GM19452 (cell line): Measurements from ENCODE around the gene HTT.

Source experiments
- ATAC-seq: cut with Tn5 transposase; IDR thresholded peaks from one replicate; pipeline ENCODE4 v1.9.1; 2021; ENCODE audit not compliant: unreplicated experiment

The HTT gene

DNA sequence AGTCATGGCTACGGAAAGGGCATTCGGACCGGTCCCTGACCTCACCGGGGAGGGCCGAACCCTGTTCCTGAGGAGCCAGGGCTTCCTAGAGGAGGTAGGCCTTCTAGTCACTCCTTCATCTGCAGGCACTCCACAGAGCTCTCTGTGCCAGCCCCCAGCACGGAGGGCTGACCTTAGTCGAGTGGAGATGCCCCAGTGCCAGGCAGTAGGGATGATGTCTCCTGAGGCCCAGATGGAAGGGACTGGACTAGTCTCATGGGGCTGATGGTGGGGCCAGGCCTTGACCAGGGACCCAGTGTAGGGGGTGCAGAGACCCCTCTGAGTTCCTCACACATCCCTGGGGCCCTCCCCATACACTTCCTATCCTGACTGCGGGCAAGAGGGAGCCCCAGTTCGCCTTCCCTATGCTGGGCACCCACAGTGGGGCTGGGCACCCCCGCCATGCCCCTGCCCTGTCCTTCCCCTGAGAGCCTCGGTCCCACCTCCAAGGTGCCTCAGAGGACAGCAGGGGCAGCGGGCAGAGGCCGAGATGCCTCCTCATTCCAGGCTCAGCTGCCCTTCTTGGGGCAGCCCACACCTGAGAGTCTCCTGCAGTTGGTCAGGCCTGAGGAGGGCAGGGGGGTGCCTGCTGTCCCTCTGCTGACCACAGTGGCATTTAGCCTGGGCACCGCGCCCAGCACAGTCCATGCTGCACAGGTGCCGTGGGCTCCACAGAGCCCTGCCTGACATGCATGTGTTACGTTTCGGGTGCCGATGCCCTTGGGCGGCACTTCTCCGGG, 173.1 kb downstream of the HTT start:
- ATAC-seq = no peak

DNA sequence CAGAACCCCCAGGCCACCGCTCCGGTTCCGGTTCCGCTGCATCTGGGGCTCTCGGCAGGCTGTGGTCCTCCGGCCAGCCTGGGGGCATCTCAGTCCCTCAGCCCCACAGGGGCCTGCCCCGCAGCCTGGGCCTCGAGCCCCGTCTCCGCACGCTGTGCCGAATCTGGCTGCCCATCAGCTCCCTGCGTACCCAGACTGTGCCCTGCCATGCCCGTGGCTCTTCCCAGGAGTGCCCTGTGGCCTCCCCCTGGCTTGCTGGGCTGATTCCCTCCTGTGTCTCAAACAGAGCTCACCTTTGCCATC, 173.6 kb downstream of the HTT start:
- no peak for ATAC-seq

DNA sequence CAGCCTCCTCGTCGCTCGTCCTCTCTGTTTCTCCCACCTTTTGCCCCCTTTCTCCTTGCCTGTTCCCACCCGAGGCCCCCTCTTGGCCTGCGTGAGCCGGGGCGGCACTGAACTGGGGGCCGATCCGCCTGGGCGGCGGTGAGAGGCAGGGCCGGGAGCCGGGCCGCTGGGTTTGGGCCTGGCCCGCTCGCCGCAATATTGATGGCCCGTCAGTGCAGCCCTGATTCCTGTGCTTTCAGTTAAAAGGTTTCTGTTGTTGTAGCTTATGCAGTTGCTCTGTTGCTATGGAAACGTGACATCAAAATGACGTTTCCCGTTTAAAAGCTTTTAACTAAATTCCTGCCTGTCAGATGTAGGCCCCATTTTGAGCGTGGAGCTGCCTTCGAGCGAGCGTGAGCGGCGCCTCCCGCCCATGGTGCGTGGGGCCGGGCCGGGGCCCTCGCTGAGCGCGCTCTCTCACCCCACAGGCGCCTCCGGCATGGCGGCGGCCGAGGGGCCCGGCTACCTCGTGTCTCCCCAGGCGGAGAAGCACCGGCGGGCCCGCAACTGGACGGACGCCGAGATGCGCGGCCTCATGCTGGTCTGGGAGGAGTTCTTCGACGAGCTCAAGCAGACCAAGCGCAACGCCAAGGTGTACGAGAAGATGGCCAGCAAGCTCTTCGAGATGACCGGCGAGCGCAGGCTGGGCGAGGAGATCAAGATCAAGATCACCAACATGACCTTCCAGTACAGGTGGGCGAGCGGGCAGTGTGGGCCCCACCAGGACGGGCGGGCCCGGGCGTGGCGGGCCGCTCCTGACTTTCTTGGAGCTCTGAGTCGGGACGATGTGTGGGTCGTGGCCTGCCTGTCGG, 174.6 kb downstream of the HTT start, which contains the start of gene MSANTD1:
TSS of gene MSANTD1 (plus strand) at position 349 of the 851 bp plus-strand sequence. CDS start at position 413, 64 bp downstream.
- no peak for ATAC-seq

GRCh38 chr4:3249711-3250437, 175.4 kb downstream of the HTT start:
- no peak for ATAC-seq

DNA sequence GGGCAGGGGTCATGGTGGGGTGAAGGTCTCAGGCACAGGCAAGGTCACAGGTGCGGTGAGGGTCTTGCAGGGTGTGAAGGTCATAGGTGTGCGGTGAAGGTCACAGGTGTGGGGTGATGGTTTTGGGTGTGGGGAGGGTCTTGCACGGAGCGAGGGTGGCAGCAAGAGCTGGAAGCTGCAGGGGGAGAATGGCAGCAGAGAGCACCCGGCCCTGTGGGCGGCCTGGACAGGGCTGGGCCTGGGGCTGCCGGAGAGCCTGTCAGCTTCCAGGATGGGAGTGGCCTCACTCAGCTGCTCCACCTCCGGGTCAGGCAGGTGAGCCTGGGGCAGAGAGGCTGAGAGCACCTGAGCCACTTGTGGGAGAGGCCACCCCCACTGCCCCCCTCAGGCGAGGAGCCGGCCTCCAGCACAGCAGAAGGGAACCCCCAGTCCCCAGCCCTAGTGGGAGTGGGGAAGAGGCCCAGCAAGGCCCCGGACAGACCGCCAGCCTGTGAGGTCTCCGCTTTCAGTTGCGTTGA, 176.0 kb downstream of the HTT start:
- ATAC-seq = no peak

DNA sequence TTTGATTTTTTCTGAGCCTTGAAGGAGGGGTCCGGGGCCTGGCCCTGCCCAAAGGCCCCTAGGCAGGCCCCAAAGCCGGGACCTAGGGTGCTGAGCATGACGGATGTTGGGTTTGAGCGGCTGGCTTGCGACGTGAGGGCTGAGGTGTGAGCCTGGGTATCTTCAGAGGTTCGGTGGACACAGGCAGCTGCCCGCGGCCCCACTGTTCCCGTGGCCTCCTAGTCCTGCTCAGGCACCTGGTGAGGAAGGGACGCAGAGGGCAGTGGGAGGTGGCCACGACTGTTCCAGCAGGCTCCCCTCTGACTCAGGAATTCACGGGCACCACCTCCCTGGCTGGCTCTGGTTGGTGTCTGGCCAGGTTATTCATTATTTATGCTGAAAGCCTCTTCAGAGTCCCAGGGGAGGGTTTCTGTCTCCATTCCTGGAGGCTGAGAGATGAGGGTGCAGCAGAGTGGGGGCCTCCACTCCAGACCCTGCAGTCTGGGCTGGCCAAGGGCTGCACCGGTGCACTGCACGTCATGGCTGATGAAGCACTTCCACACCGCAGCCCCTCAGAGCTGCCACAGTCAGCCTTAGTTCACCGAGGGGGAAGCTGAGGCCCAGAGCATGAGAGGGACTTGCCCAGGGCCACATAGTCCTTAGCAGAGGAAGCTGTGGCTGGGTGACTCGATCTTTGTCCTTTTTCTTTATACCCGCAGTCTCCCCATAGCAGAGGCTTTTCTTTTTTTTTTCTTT, 176.6 kb downstream of the HTT start:
- no peak for ATAC-seq

- no peak for ATAC-seq
These were observed 177.4 kb downstream of the HTT start for GRCh38 chr4:3251691-3252479.

DNA sequence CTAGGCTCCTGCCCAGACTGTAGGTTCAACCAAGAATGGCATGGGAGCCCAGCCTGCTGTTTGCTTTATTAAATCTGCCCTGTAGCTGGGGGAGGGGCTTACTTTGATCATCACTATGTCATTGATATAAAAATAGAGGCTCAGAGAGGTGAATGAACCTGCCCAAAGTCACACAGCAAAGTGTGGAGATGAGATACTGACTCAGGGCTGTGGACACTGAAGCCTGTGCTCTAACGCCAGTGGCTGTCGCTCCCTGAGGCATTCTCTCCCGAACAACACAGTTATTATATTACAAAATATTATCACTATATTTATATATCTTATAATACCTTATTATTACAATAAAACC, 178.0 kb downstream of the HTT start:
- no peak for ATAC-seq

DNA sequence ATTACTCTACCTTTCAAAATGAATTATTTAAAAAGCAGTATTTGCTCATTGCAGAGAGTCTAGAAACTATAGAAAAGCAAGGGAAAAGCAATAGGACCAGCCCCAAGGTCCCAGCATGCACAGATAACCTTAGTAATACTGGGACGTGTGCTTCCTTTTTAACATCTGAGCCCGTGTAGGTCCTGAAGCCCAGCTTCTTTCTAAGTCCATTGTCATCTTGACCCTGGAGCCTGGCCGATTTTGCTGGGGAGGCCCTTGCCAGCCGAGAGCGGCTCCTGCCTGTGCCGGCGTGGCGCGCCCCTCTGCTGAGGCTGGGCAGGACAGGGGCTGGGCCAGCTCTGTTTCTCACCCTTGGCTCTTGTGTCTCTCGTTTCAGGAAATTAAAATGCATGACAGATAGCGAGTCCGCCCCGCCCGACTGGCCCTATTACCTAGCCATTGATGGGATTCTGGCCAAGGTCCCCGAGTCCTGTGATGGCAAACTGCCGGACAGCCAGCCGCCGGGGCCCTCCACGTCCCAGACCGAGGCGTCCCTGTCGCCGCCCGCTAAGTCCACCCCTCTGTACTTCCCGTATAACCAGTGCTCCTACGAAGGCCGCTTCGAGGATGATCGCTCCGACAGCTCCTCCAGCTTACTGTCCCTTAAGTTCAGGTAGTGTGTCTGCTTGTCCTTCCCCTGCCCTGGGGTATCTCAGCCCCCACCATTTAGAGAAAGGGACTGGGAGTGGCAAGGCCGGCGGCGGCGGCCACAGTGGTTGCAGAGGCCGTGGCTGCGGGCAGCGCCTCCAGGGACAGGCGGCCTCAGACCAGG, 178.6 kb downstream of the HTT start:
- ATAC-seq = no peak

DNA sequence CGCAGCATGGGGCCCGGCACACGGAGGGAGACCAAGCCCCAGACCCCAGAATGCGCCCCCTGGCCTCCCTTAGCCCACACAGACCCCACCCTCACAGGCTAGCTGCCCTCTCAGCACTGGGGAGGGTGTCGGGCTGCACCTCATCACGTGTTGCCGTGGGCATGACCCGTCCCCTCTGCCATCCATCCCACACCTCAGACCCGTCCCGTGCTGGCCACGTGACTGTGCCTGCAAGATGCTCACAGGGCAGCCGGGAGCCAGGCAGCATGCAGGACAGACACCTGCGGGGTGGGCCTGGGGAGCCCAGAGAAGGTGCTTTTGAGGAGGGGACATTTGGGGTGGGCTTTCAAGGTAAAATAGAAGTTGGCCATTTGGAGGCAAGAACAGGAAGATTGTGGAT, 179.3 kb downstream of the HTT start:
- ATAC-seq = no peak

GRCh38 chr4:3254302-3255131, 180.0 kb downstream of the HTT start:
- no peak for ATAC-seq

DNA sequence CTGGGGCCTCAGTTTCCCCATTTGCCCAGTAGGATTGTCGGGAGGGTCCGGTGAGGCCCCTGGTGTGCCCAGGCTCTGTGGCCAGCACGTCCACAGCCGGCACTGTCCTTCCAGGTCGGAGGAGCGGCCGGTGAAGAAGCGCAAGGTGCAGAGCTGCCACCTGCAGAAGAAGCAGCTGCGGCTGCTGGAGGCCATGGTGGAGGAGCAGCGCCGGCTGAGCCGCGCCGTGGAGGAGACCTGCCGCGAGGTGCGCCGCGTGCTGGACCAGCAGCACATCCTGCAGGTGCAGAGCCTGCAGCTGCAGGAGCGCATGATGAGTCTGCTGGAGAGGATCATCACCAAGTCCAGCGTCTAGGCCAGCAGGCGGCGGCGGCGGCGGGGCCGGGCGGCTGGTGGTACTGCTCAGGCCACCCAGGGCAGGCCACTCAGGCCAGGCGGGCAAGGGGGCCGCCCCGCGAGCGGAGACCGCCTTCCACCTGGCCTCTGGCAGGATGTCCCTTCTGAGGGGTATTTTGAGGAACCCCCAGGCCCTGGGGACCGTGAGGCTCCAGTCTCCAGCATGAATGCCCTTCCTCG, 181.2 kb downstream of the HTT start:
- ATAC-seq = no peak

GRCh38 chr4:3256230-3257102, 182.0 kb downstream of the HTT start:
- no peak for ATAC-seq

DNA sequence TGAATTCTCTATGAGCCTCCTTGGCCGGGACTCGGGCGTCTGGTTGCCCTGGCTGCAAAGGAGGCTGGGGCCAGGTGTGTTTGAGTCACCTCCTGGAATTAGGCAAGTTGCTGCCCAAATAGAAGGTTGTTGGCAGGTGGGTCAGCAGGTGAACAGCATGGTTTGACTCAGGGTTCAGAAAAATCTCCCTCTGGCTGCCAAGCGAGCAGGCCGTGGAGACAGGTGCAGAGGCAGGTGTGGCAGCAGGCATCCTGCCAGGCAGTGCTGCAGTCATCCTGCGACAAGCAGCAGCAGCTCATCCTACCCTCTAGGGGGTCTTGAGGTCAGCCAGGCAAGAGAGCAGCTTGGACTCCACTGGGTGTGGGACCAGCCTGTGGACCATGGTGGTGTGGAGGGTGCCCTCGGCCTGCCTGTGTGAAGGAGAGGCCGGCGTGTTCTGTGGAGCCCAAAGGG, 182.6 kb downstream of the HTT start:
- ATAC-seq = no peak

GRCh38 chr4:3257556-3258482, 183.3 kb downstream of the HTT start:
- no peak for ATAC-seq
